ENCODE measurements around the gene PSMD10. TPM values are rescaled to one million over a fixed set of nuclear protein-coding genes. Genes with fewer than 3 reads are reported as not detected.

The PSMD10 gene
- polyA plus RNA-seq, 2 of the 4 experiments (the other 2 are of a cell fraction), result 109 to 163 TPM

DNA sequence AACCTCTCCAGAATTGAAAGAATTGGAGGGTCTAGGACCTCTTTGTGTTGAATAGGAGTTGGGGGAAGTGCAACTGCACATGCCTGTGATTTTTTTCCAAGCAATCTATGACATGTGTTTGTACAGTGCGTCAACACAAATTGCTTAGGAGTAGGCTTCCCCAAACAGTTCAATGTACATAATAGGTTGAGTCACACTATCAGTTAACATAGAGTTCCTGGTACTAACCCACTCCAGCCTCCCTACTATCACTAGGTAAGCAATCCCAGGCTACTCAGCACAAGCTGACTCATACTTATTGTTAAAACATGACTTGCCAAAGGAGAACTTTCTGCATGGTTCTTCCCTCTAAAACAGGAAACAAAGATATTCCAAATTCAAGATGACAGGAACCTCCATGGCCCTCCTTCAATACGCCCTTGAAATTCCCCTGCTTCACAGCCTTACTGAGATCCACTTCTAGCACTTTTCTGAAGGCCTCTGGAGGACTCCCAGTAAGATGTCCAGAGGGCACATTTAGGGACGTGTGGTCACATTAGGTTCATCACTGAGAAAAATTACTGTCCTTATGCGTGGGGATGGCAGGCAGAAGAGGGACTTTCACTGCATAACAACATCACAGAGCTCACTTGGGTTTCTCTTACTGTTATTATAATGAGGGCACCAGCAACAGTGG is 54.9 kb downstream of the PSMD10 start (continued):
- TF ChIP-seq, protein P1, sequence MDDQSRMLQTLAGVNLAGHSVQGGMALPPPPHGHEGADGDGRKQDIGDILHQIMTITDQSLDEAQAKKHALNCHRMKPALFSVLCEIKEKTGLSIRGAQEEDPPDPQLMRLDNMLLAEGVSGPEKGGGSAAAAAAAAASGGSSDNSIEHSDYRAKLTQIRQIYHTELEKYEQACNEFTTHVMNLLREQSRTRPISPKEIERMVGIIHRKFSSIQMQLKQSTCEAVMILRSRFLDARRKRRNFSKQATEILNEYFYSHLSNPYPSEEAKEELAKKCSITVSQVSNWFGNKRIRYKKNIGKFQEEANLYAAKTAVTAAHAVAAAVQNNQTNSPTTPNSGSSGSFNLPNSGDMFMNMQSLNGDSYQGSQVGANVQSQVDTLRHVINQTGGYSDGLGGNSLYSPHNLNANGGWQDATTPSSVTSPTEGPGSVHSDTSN (IDR thresholded peaks at IDR 0.05), result no peak
- no peak for TF ChIP-seq NR3C1 (IDR thresholded peaks at IDR 0.05)
- TF ChIP-seq CHD4 (IDR thresholded peaks at IDR 0.05; ENCODE audit: borderline replicate concordance), result no peak
- TF ChIP-seq HEYL (CRISPR knock-in tag; IDR thresholded peaks at IDR 0.05), result 0 out of 2 replicates have a peak, but pooled peaks have one; percentile 63
- TF ChIP-seq FOXS1 (CRISPR knock-in tag; IDR thresholded peaks at IDR 0.05), result no peak
- TF ChIP-seq HOXB13 (CRISPR knock-in tag; IDR thresholded peaks at IDR 0.05; ENCODE audit: low read depth), result no peak; the same call in 1 of the 2 replicates
- TF ChIP-seq ATOH8 (CRISPR knock-in tag; IDR thresholded peaks at IDR 0.05; ENCODE audit: low read depth), result no peak
- no peak for TF ChIP-seq TP53 (CRISPR knock-in tag; IDR thresholded peaks at IDR 0.05)
- TF ChIP-seq, protein P2, sequence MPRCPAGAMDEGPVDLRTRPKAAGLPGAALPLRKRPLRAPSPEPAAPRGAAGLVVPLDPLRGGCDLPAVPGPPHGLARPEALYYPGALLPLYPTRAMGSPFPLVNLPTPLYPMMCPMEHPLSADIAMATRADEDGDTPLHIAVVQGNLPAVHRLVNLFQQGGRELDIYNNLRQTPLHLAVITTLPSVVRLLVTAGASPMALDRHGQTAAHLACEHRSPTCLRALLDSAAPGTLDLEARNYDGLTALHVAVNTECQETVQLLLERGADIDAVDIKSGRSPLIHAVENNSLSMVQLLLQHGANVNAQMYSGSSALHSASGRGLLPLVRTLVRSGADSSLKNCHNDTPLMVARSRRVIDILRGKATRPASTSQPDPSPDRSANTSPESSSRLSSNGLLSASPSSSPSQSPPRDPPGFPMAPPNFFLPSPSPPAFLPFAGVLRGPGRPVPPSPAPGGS (IDR thresholded peaks at IDR 0.05), result no peak
- no peak for TF ChIP-seq CHD2 (IDR thresholded peaks at IDR 0.05; ENCODE audit: low read length, partially characterized antibody)

DNA sequence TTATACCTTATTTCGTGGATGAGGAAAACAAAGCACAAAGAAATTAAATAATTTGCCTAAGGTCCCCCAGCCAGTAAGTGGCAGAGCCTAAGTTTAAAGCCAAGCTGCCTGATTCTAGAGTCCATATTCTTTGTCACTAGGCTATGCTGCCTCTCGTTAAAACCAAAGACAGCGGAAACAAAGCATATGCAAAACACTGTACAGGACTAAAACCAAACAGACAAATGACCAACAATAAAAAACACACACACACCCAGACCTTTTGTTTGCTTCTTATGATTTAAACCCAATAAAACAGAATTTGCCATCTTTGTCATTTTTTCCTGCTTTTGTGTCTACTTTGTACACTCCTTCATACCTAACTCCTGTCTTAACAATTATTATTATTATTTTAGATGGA is 56.6 kb downstream of the PSMD10 start:
- peaks cover 53% of the 10 kb centered on the region for H3K4me1 ChIP-seq
- no peak for ATAC-seq
- WGBS (ENCODE audit: missing lambda C conversion rate), result 93% methylated on average over 3 of the region's 3 CpGs
- DNase-seq (ENCODE audit: low read depth in 1 of 2, low spot score in 1 of 2), result no peak
- H3K4me2 ChIP-seq, result no peak overlapping the region
- ChIA-PET CTCF (interaction anchor here (1.5 kb wide), 1 partner anchor 14 kb away, joined by 4 read pairs; no protein-coding TSS in a partner anchor), POLR2A (no interaction called here)
- H3K4me3 ChIP-seq, result no peak overlapping the region
- TF ChIP-seq RNF2 (IDR thresholded peaks at IDR 0.05; ENCODE audit: borderline replicate concordance, low read depth) (no peak), ZNF302 (CRISPR knock-in tag; IDR thresholded peaks at IDR 0.05) (no peak), HOXB13 (CRISPR knock-in tag; IDR thresholded peaks at IDR 0.05; ENCODE audit: low read depth) (no peak), CHD4 (IDR thresholded peaks at IDR 0.05; ENCODE audit: borderline replicate concordance) (no peak), MAZ (IDR thresholded peaks at IDR 0.05; ENCODE audit: borderline replicate concordance, low read depth, low read length) (no peak), RAD21 (conservative IDR thresholded peaks at IDR 0.05 in 1 of 2, IDR thresholded peaks at IDR 0.05 in 1 of 2) (no peak), RCOR1 (IDR thresholded peaks at IDR 0.05; ENCODE audit: low read depth, low read length) (no peak), ZFP36 (IDR thresholded peaks at IDR 0.05; ENCODE audit: borderline replicate concordance, partially characterized antibody) (no peak), BHLHE40 (IDR thresholded peaks at IDR 0.05; ENCODE audit: low read depth, low read length) (no peak), RFX5 (IDR thresholded peaks at IDR 0.05) (no peak), CTCF (IDR thresholded peaks at IDR 0.05) (no peak), ZSCAN20 (CRISPR knock-in tag; IDR thresholded peaks at IDR 0.05) (no peak), ATOH8 (CRISPR knock-in tag; IDR thresholded peaks at IDR 0.05; ENCODE audit: low read depth) (no peak), MAX (IDR thresholded peaks at IDR 0.05) (no peak), JUN (IDR thresholded peaks at IDR 0.05) (no peak), CEBPB (IDR thresholded peaks at IDR 0.05) (no peak), NFE2L2 (conservative IDR thresholded peaks at IDR 0.05; ENCODE audit: low read length) (no peak), SREBF2 (IDR thresholded peaks at IDR 0.05) (no peak)
- TF ChIP-seq, protein P2 (IDR thresholded peaks at IDR 0.05), result no peak
- FAIRE-seq, result no peak
- no peaks in the 10 kb centered on the region for H3K9me3 ChIP-seq
- H3K27ac ChIP-seq, result peak overlapping the region; percentile 73 to 79

All from A549 (cell line).